SKM-1 treated with dmso at 0.1 percent for 144 hours (cell line): ENCODE results near the gene SLC24A5.

Experiments
- DNase-seq: peaks from one replicate; lab custom pipeline; 2025; ENCODE audit not compliant: unreplicated experiment; lab: John Stamatoyannopoulos, UW

The SLC24A5 gene

GRCh38 chr15:48120745-48121144 lies at the start of gene SLC24A5:
TSS of gene SLC24A5 (plus strand) at chr15:48120990. CDS start at chr15:48121045, 55 bp downstream.
- no peak for DNase-seq

- no peak for DNase-seq
Measured at GRCh38 chr15:48072941-48073340, 47.8 kb upstream of the SLC24A5 start.

GRCh38 chr15:48073881-48074280 lies 46.9 kb upstream of the SLC24A5 start:
- no peak for DNase-seq

- no peak for DNase-seq
Measured at GRCh38 chr15:48076454-48076853, 44.3 kb upstream of the SLC24A5 start.

GRCh38 chr15:48077616-48078184 lies 43.1 kb upstream of the SLC24A5 start:
- no peak for DNase-seq

- no peak for DNase-seq
Measured at GRCh38 chr15:48084759-48085590, 35.8 kb upstream of the SLC24A5 start.

GRCh38 chr15:48085591-48085930 lies 35.2 kb upstream of the SLC24A5 start:
- no peak for DNase-seq

- DNase-seq, result no peak
Measured at GRCh38 chr15:48086133-48086532, 34.7 kb upstream of the SLC24A5 start.

GRCh38 chr15:48086576-48086975 lies 34.2 kb upstream of the SLC24A5 start:
- no peak for DNase-seq

GRCh38 chr15:48087844-48088243 lies 32.9 kb upstream of the SLC24A5 start:
- no peak for DNase-seq

- no peak for DNase-seq
Measured at GRCh38 chr15:48089702-48090101, 31.1 kb upstream of the SLC24A5 start.

GRCh38 chr15:48090115-48090514 lies 30.7 kb upstream of the SLC24A5 start:
- no peak for DNase-seq

- no peak for DNase-seq
Measured at GRCh38 chr15:48090666-48091065, 30.1 kb upstream of the SLC24A5 start.

- no peak for DNase-seq
Measured at GRCh38 chr15:48091522-48091921, 29.3 kb upstream of the SLC24A5 start.

- DNase-seq, result no peak
Measured at GRCh38 chr15:48096355-48096786, 24.4 kb upstream of the SLC24A5 start.

GRCh38 chr15:48096813-48097212 lies 24.0 kb upstream of the SLC24A5 start:
- DNase-seq, result no peak

GRCh38 chr15:48097264-48097663 lies 23.5 kb upstream of the SLC24A5 start:
- no peak for DNase-seq

GRCh38 chr15:48101376-48101961 lies 19.3 kb upstream of the SLC24A5 start:
- DNase-seq, result no peak

- no peak for DNase-seq
Measured at GRCh38 chr15:48102167-48102566, 18.6 kb upstream of the SLC24A5 start.

- DNase-seq, result no peak
Measured at GRCh38 chr15:48103647-48104046, 17.1 kb upstream of the SLC24A5 start.

GRCh38 chr15:48105936-48106335 lies 14.9 kb upstream of the SLC24A5 start:
- DNase-seq, result no peak

- no peak for DNase-seq
Measured at GRCh38 chr15:48109212-48109611, 11.6 kb upstream of the SLC24A5 start.
